GM23248 (cell line): Measurements from ENCODE around the gene SPDYE2.
"Not testable (repeated sequence)": the region's sequence is repeated elsewhere in the genome, so short reads cannot be mapped to it uniquely, and the experiment has no call there.

Source experiments
- EZH2 ChIP-seq: fragments of 200-600 bp; sonication (generic); IDR thresholded peaks from 2 replicates; pipeline ENCODE4 v1.6.1; 2018; ENCODE audit warnings: antibody characterized with exemption, mild to moderate bottlenecking; ENCODE audit not compliant: insufficient read depth, poor library complexity, severe bottlenecking
- EZH2phosphoT487 ChIP-seq: fragments of 200-600 bp; sonication (generic); IDR thresholded peaks from 2 replicates; pipeline ENCODE4 v1.6.1; 2018; ENCODE audit warnings: antibody characterized with exemption, moderate library complexity, mild to moderate bottlenecking, low read depth; ENCODE audit not compliant: insufficient read depth

DNA sequence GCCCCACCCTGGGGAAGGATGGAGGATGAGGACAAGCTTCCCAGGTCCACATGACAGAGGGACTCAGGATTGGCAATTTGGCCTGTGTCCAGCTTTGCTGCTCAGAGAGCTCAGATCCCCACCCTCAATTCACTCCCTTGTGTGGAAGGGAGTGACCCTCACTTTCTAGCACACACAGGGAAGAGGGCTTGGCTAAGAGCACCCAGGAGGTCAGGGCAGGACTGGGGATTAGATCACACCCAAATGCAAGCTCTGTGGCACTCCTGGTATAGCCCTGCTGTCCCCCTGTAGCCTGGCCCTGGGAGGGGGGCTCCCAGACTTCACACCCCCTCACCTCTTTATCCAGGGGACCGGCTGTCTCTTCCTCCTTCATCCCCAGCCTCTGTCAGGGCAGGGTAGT lies 6.7 kb upstream of the SPDYE2 start:
- not testable (repeated sequence) for TF ChIP-seq EZH2phosphoT487, EZH2
